Trophoblast cell (in vitro differentiated cells and primary cell): Measurements from ENCODE around the gene PLEKHA7.

ENCODE experiments used
- DNase-seq, 2 donors: peaks; one replicate each; pipeline ENCODE4 v3.0.0-alpha.2; 2016
- H2AFZ ChIP-seq: 2 replicates; pipeline ENCODE4 v1.6.1; 2013; ENCODE audit warnings: low read length, moderate library complexity, mild to moderate bottlenecking; ENCODE audit not compliant: insufficient read depth, poor library complexity
- H2AK5ac ChIP-seq: 2 replicates; pipeline ENCODE4 v1.6.1; 2013; ENCODE audit warnings: mild to moderate bottlenecking, low read length
- H2BK120ac ChIP-seq: 2 replicates; pipeline ENCODE4 v1.6.1; 2013; ENCODE audit warnings: low read length, mild to moderate bottlenecking, moderate library complexity; ENCODE audit not compliant: insufficient read depth, poor library complexity
- H2BK12ac ChIP-seq: 2 replicates; pipeline ENCODE4 v1.6.1; 2013; ENCODE audit warnings: mild to moderate bottlenecking, low read length, moderate library complexity
- H2BK5ac ChIP-seq: 2 replicates; pipeline ENCODE4 v1.6.1; 2013; ENCODE audit warnings: low read length, low read depth, moderate library complexity, mild to moderate bottlenecking; ENCODE audit not compliant: poor library complexity
- H3K14ac ChIP-seq: 2 replicates; pipeline ENCODE4 v1.6.1; 2013; ENCODE audit warnings: mild to moderate bottlenecking, low read length
- H3K18ac ChIP-seq: 2 replicates; pipeline ENCODE4 v1.6.1; 2013; ENCODE audit warnings: mild to moderate bottlenecking, low read length
- H3K23ac ChIP-seq: 2 replicates; pipeline ENCODE4 v1.6.1; 2013; ENCODE audit warnings: low read length
- H3K27ac ChIP-seq: 2 replicates; pipeline ENCODE4 v1.5.1; 2013; ENCODE audit warnings: low read depth, mild to moderate bottlenecking, inconsistent platforms, low read length, moderate library complexity
- H3K27me3 ChIP-seq: 2 replicates; pipeline ENCODE4 v1.6.1; 2013; ENCODE audit warnings: inconsistent platforms, mild to moderate bottlenecking, low read length, moderate library complexity; ENCODE audit not compliant: insufficient read depth
- H3K36me3 ChIP-seq, 2 experiments: 1 replicate in 1 of 2; 2 replicates in 1 of 2; pipeline ENCODE4 v1.6.1; 2013; ENCODE audit warnings: low read length in 2 of 2, mild to moderate bottlenecking in 2 of 2, moderate library complexity in 1 of 2; ENCODE audit not compliant: insufficient read depth in 2 of 2, control insufficient read depth in 1 of 2
- H3K4ac ChIP-seq: 2 replicates; pipeline ENCODE4 v1.6.1; 2013; ENCODE audit warnings: low read depth, mild to moderate bottlenecking, low read length, moderate library complexity
- H3K4me1 ChIP-seq, 2 experiments: 1 replicate in 1 of 2; 2 replicates in 1 of 2; pipeline ENCODE4 v1.6.1; 2013; ENCODE audit warnings: low read length in 2 of 2, mild to moderate bottlenecking in 2 of 2, moderate library complexity in 1 of 2; ENCODE audit not compliant: insufficient read depth in 2 of 2, control insufficient read depth in 1 of 2
- H3K4me2 ChIP-seq: 2 replicates; pipeline ENCODE4 v1.6.1; 2013; ENCODE audit warnings: inconsistent platforms, mild to moderate bottlenecking, low read length, moderate library complexity
- H3K4me3 ChIP-seq: 2 replicates; pipeline ENCODE4 v1.5.1; 2013; ENCODE audit warnings: mild to moderate bottlenecking, low read depth, low read length, inconsistent platforms
- H3K79me1 ChIP-seq: one replicate; pipeline ENCODE4 v1.6.1; 2013; ENCODE audit warnings: low read length
- H3K79me2 ChIP-seq: 2 replicates; pipeline ENCODE4 v1.6.1; 2013; ENCODE audit warnings: low read length, mild to moderate bottlenecking; ENCODE audit not compliant: control insufficient read depth, insufficient read depth, poor library complexity
- H3K9ac ChIP-seq: 2 replicates; pipeline ENCODE4 v1.6.1; 2013; ENCODE audit warnings: mild to moderate bottlenecking, low read length
- H3K9me3 ChIP-seq: 2 replicates; pipeline ENCODE4 v1.6.1; 2013; ENCODE audit warnings: low read depth, mild to moderate bottlenecking, control low read depth, inconsistent platforms, low read length; ENCODE audit not compliant: insufficient read depth
- H4K12ac ChIP-seq: 2 replicates; pipeline ENCODE4 v1.6.1; 2013; ENCODE audit warnings: low read depth, mild to moderate bottlenecking, low read length, moderate library complexity
- H4K8ac ChIP-seq: 2 replicates; pipeline ENCODE4 v1.6.1; 2013; ENCODE audit warnings: low read depth, mild to moderate bottlenecking, low read length, moderate library complexity
- H4K91ac ChIP-seq: one replicate; pipeline ENCODE4 v1.6.1; 2013; ENCODE audit warnings: low read depth, mild to moderate bottlenecking, low read length, moderate library complexity
- WGBS: extraction: QIAGEN DNeasy Blood & Tissue Kit; methylation state at CpG from one replicate; pipeline ENCODE4 v1.1.7; 2013; ENCODE audit warnings: missing lambda C conversion rate; ENCODE audit not compliant: insufficient read length, insufficient coverage; ENCODE audit errors: extremely low coverage; 5-methylcytosine and 5-hydroxymethylcytosine counted together

The PLEKHA7 gene

GRCh38 chr11:16997624-16998023 is 16.6 kb downstream of the PLEKHA7 start:
- WGBS = no CpG with 5 or more reads among the region's 7 CpGs
- H3K23ac ChIP-seq = no peak overlapping the region

GRCh38 chr11:16993495-16993894 is 20.7 kb downstream of the PLEKHA7 start:
- no CpG with 5 or more reads among the region's 1 CpG for WGBS
- H3K4me3 ChIP-seq = no peak overlapping the region
- H3K23ac ChIP-seq = no peak overlapping the region
- no peak overlapping the region for H4K91ac ChIP-seq
- H3K27me3 ChIP-seq = no peaks in the 10 kb centered on the region
- H2BK120ac ChIP-seq = no peak overlapping the region
- H2BK5ac ChIP-seq = no peak overlapping the region
- no peak for DNase-seq
- no peaks in the 10 kb centered on the region for H3K9me3 ChIP-seq
- H2AFZ ChIP-seq = no peak overlapping the region
- no peak overlapping the region for H4K12ac ChIP-seq
- H3K18ac ChIP-seq = no peak overlapping the region
- no peak overlapping the region for H2BK12ac ChIP-seq
- H3K4me2 ChIP-seq = no peak overlapping the region
- H3K14ac ChIP-seq = no peak overlapping the region
- H3K4me1 ChIP-seq = no peaks in the 10 kb centered on the region
- no peaks in the 10 kb centered on the region for H3K79me2 ChIP-seq
- no peak overlapping the region for H3K9ac ChIP-seq
- H2AK5ac ChIP-seq = no peak overlapping the region
- H3K4ac ChIP-seq = no peak overlapping the region
- no peak overlapping the region for H4K8ac ChIP-seq
- H3K36me3 ChIP-seq = no peaks in the 10 kb centered on the region
- H3K27ac ChIP-seq = no peak overlapping the region
- H3K79me1 ChIP-seq = no peaks in the 10 kb centered on the region

More at GRCh38 chr11:16997624-16998023, 16.6 kb downstream of the PLEKHA7 start:
- Histone ChIP-seq H2AK5ac (no peak overlapping the region), H3K79me2 (no peaks in the 10 kb centered on the region), H4K91ac (no peak overlapping the region), H3K4me2 (no peak overlapping the region), H3K14ac (no peak overlapping the region), H3K36me3 (no peaks in the 10 kb centered on the region), H2BK120ac (no peak overlapping the region), H3K4me3 (no peak overlapping the region), H2BK12ac (no peak overlapping the region), H3K18ac (no peak overlapping the region), H3K79me1 (no peaks in the 10 kb centered on the region), H3K4ac (no peak overlapping the region), H3K27me3 (no peaks in the 10 kb centered on the region), H3K9me3 (no peaks in the 10 kb centered on the region), H2AFZ (no peak overlapping the region), H3K27ac (no peak overlapping the region), H3K9ac (no peak overlapping the region), H2BK5ac (no peak overlapping the region), H4K8ac (no peak overlapping the region), H3K4me1 (peaks cover 6 to 8% of the 10 kb centered on the region in 2 experiments), H4K12ac (no peak overlapping the region)
- DNase-seq = no peak

DNA sequence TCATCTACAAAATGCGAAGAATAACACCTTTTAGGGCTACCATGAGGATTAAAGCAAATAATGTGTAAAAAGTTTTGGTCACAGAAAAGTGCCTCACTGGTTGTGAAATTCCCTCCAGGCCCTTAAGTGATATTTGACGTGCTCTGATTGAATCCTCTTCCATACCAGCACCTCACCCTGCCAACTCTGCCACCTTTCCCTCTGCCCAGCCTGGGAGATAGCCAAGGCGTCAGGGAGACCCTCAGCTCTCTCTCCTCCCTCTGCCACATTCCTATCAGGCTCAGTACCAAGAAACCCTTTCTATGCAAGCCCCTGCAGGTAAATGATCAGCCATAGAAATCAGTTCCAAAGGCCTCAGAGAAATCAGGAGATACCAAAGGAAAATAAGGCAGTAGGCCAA is 21.4 kb downstream of the PLEKHA7 start:
- no peak overlapping the region for H2BK5ac ChIP-seq
- no CpG with 5 or more reads among the region's 3 CpGs for WGBS
- H3K27me3 ChIP-seq = no peaks in the 10 kb centered on the region
- no peaks in the 10 kb centered on the region for H3K9me3 ChIP-seq
- no peak overlapping the region for H3K4me3 ChIP-seq
- H4K91ac ChIP-seq = no peak overlapping the region
- H2BK12ac ChIP-seq = no peak overlapping the region
- H3K36me3 ChIP-seq = no peaks in the 10 kb centered on the region
- H3K79me2 ChIP-seq = no peaks in the 10 kb centered on the region
- no peak overlapping the region for H3K4me2 ChIP-seq
- no peak overlapping the region for H3K9ac ChIP-seq
- no peak for DNase-seq
- no peak overlapping the region for H2AFZ ChIP-seq
- H3K4ac ChIP-seq = no peak overlapping the region
- H3K14ac ChIP-seq = no peak overlapping the region
- H2AK5ac ChIP-seq = no peak overlapping the region
- no peak overlapping the region for H3K23ac ChIP-seq
- H3K4me1 ChIP-seq = peaks cover 3% of the 10 kb centered on the region in 2 experiments
- no peak overlapping the region for H4K12ac ChIP-seq
- H4K8ac ChIP-seq = no peak overlapping the region
- no peak overlapping the region for H2BK120ac ChIP-seq
- H3K79me1 ChIP-seq = no peaks in the 10 kb centered on the region
- no peak overlapping the region for H3K27ac ChIP-seq
- H3K18ac ChIP-seq = no peak overlapping the region

DNA sequence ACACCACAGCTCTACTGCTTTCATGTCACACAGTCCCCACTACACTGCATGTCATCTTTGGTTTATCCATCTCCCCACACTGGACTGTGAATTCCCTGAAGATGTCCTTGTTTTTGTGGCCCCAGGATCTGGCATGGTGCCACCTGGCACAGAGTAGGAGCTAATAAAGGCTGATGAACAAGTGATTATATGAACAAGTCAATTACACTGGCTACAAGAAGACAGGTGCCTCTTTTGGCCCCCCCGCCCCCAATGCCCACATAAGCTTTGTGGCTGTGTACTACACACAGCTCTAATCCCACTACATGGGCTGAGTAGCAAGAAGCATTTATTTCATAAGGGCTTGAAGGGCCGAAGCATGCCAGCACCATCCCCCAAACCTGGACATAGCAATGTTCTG is 24.7 kb downstream of the PLEKHA7 start:
- Histone ChIP-seq H3K9me3 (no peaks in the 10 kb centered on the region), H3K4me2 (no peak overlapping the region), H2BK5ac (no peak overlapping the region), H3K23ac (no peak overlapping the region), H3K18ac (no peak overlapping the region), H2BK12ac (no peak overlapping the region), H3K4ac (no peak overlapping the region), H4K8ac (no peak overlapping the region), H3K14ac (no peak overlapping the region), H2AFZ (no peak overlapping the region), H3K4me3 (no peak overlapping the region), H3K79me1 (no peaks in the 10 kb centered on the region), H3K79me2 (no peaks in the 10 kb centered on the region), H4K91ac (no peak overlapping the region), H2BK120ac (no peak overlapping the region), H3K9ac (no peak overlapping the region), H4K12ac (no peak overlapping the region), H3K27me3 (no peaks in the 10 kb centered on the region), H3K36me3 (no peaks in the 10 kb centered on the region), H2AK5ac (no peak overlapping the region), H3K4me1 (peaks cover 13 to 19% of the 10 kb centered on the region in 2 experiments), H3K27ac (no peak overlapping the region)
- DNase-seq = no peak
- no CpG with 5 or more reads among the region's 2 CpGs for WGBS
